HG03025 (cell line): Measurements from ENCODE around the gene SLC30A1.

Experiments used
- ATAC-seq: cut with Tn5 transposase; IDR thresholded peaks from one replicate; pipeline ENCODE4 v1.9.1; 2021; ENCODE audit warnings: mild to moderate bottlenecking, moderate library complexity; ENCODE audit not compliant: unreplicated experiment, low FRiP score

The SLC30A1 gene

DNA sequence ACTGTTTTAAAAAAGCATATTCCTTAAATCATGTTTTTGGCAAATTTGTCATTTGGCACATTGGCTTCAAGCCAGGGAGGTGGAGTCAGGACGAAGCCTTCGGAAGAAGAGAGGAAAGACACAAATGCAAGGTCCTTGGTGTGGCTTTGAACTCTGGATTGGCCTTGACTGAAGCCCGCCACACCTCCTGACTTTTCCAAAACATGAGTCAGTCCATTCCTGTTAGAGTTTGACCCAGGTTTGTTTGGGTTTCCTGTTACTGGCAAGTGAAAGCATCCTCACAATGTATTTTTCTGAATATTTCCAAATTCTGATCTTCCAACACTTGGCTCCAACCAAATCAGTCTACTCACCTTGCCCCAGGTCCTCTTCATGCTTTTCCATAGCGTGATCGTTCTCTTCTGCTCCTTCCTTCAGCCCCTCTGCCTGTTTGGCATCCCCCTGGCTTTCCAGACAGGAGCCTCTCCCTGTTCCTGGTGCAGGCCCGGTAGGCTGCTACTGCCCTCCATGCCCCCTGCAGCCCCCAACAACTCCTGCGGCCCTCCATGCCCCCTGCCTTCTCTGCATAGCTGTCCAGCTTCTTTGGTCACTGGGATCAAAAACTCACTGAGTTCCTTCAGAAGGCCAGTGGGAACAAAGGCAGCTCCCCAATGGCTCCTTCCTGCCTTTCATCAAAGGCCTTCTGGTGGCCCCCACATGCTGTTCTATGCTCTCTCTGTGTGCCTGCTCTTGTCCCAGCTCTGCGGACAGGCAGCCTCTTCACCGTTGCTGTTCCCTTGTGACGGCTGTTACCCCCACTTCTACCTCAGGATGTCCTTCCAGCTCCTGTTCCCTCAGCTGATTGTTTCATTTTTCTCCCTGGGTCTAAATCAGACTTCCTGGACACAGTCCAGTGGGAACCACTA lies 30.4 kb upstream of the SLC30A1 start:
- ATAC-seq: no peak

- no peak for ATAC-seq
These were observed 29.0 kb upstream of the SLC30A1 start for GRCh38 chr1:211607754-211608473.

DNA sequence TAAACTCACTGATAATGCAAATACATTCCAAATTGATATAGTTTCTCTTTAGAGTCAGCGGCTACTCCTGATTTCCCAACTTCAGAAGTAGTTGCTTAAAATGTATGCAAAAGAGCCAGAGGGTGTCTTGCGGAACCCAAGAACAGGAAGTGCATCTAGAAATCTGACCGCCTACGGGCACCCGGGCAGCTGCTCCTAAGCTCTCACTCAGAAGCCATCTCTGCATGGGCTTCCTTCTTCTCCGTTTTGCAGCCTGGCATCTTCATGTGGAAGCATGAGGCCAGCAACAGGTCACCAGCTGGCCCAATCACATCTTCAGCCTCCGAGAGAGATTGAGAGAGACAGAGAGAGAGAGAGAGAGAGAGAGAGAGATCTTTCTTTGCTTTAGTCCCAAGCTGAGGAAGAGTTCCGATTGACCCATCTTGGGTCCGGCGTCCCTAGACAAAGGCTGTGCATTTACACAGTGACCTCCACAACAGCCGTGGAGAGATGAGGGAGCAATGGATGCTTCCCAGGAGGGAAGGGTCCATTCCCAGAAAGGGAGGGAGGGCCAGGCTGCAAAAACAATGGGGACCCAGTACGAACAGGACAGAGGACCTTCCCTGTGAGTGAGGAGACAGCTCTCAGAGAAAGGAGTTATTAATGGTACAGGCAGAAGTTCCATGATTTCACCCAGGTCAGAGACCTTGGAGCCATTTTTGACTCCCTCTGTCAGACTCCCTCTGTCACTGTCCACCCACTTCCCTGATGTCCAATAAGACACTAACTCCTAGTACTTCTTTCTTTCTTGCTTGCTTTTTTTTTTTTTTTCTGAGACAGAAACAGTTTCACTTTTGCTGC lies 28.2 kb upstream of the SLC30A1 start:
- ATAC-seq: peak; percentile 90

- ATAC-seq: peak; percentile 83
These were observed 27.5 kb upstream of the SLC30A1 start for GRCh38 chr1:211606332-211606913.

- ATAC-seq: no peak
These were observed 26.8 kb upstream of the SLC30A1 start for GRCh38 chr1:211605603-211606331.

- no peak for ATAC-seq
These were observed 26.1 kb upstream of the SLC30A1 start for GRCh38 chr1:211605034-211605433.

DNA sequence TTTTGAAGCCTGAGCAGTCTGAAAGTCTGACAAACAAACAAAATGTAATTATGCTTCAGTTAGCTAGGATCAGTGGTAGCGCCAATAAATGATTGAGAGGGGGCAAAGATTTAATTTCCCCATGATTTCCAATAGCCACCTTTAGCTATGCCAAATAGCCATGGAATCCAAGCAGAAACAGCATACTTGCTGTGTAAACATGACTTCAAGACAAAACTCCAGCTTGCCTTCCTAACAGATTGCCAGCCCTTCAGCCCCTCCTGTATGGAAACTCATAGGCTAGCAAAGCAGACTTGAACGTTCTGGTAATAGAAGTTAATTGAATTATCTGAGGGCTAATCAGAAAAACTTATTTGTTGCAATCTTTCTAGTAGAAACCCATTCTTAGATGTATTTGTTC lies 25.6 kb upstream of the SLC30A1 start:
- no peak for ATAC-seq

GRCh38 chr1:211603713-211604112 lies 24.8 kb upstream of the SLC30A1 start:
- ATAC-seq: no peak

DNA sequence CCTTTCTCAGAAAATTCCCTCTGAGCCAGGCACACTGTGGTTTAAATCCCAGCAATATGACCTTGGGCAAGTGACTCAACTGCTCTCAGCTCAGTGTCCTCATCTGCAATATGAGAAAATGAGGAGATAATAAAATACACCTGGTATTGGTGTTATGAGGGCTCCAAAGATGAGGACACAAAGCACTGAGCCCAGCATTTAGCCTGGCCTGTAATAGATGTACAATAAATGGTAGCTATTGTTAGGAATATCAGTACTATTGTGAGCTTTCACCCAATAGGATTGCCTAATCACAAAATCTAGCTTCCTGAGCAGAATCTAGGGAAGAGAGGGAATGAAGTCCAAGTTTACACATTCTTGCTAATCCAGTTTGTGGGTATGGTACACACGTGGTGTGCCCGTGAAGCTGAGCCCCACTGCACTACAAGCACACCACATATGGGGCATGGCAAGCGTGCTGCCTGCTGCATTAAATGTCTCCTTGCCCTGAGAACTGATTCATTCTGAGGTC lies 24.3 kb upstream of the SLC30A1 start:
- ATAC-seq: no peak

DNA sequence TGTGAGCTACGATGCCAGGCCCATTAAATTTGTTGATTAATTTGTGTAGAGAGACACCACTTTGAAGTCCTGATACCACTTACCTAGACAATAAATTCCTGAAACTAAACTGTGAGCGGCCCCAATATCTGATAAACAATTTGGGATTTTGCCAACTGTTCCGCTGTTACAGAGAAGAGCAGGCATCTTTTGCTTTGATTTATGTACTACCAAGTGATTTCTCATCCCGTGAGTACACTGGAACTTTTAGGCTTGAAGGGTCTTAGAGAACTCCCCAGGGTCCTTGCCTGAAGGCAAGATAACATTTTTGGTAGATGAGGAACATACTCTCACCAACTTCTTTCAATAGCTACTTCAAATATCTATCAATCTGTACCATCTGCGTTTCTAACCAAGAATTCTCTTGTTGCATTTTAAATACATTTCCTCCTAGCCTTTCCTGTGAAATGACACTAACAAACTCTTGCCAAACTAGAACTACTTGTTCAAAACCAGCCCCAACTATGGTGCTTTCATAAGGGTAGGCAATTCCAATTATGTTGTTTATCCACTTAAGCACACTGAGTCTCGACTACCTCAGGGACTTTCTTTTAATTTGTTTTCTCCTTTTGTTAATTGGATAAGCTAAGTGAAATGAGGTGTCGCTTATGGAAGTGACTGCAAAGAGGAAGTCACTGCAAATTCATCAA lies 23.2 kb upstream of the SLC30A1 start:
- no peak for ATAC-seq

- no peak for ATAC-seq
These were observed 22.2 kb upstream of the SLC30A1 start for GRCh38 chr1:211601159-211601558.

DNA sequence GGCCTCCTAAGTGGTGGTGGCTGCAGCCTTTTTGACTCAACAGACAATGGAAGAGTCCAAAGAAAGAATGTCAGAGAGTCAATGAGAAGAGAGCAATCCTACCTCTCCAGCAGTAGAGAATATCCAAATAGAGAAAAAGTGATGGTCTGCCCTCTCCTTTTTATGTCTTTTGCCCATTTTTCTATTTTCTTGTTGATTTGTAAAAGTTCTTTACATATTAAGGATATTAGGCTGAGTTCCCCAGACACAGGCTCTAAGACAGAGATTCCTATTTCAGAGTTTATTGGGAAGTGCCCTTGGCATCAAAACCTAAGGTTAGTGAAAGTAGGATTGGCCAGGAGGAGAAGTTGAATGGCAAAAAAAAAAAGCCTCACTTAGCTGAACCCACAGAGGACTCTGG lies 20.3 kb upstream of the SLC30A1 start:
- ATAC-seq: no peak

DNA sequence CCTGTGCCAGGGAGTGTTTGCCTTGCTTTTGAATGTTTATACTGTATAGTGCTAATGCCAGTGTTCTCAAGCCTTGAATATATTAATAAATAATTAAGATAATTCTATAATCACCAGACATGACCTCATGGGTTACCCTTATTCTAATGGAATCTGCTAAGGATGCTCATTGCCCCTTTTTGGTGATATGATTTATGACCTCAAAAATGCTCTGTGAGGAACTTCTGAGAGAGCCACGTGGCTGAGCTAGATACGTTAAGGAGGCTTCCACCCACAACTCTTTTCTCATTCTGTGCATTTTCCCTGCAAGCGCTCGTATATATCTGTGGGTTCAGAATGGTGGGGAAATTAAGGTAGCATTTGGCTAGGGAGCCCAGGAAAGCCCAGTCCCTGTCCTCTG lies 19.6 kb upstream of the SLC30A1 start:
- no peak for ATAC-seq

GRCh38 chr1:211596418-211597181 lies 17.6 kb upstream of the SLC30A1 start:
- no peak for ATAC-seq

DNA sequence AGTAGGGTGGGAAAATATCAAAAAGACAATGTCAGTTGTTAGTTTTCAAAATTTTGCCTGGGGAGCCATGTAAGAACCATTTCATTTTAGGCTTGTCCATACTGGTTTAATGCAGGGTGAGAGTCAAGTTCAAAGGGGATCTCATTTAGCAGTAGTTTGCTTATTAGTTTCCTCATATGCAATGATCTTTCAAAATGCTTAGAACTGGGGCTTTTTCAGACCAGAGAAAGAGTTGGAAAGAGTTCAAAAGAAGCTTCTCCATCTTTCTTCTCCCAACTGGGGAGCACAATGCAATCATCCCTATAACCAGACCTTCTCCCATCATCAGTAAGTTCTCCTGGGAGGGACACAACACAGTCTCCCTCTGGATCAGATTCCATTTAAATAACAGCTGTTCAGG lies 16.5 kb upstream of the SLC30A1 start:
- ATAC-seq: no peak

DNA sequence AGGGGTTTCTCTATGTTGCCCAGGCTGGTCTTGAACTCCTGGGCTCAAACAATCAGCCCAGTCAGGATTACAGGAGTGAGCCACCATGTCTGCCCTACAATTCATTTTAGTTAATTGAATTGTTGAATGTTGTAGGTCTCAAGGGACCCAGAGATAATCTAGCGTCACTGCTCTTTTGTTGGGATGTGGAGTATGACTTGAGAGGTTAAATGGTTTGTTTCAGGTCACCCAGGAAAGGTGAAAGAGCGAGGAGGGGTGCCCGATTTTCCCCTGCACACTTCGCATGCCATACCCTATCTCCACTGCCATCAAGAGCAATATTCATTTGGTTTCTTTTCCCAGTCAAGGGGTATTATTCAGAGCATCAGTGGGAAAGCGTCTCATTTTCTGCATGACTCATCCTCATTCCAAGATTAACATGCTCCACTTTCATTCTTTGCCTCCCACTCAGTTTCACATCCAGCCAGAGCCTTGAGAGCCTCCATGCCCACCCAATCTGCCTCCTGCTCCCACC lies 13.1 kb upstream of the SLC30A1 start:
- ATAC-seq: no peak

- ATAC-seq: no peak
These were observed 11.1 kb upstream of the SLC30A1 start for GRCh38 chr1:211589782-211590721.
